Effector CD8-positive, alpha-beta T cell (primary cell): ENCODE results near the gene DCP1B.

Experiments
- DNase-seq: peaks from one replicate; lab custom pipeline; 2025; lab: John Stamatoyannopoulos, UW
- total RNA-seq, 4 experiments: gene quantifications; one replicate each; lab custom pipeline; 2026; lab: John Stamatoyannopoulos, UW

The DCP1B gene
- 20.9 to 37.9 (median 31.2) reads per million in 4 experiments for total RNA-seq

GRCh38 chr12:2004113-2004929 is at the start of gene DCP1B:
Gene DCP1B, minus strand, starts transcription at chr12:2004457. Its CDS starts 26 bp downstream, at chr12:2004431.
- DNase-seq: peak; percentile 83

DNA sequence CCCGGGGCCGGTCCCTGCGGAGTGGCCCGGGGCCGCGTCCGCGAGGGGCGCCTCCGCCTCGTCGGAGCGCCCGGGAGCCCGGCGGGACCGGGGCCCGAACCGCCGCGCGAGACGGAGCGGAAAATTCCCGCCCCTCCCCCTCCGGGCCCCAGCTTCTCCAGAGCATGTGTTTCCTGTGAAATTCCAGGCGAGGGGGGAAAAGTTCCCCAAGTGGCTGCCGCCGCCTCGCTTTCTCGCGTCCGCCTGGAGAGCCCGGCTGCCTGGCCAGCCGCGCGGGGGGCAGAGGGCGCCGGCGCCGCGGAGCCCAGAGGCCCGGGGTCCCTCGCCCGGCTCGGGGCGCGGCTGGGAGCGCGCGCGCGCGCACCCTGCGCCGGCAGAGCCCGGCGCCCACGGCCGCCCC is 49.4 kb upstream of the DCP1B start:
- DNase-seq: no peak

DNA sequence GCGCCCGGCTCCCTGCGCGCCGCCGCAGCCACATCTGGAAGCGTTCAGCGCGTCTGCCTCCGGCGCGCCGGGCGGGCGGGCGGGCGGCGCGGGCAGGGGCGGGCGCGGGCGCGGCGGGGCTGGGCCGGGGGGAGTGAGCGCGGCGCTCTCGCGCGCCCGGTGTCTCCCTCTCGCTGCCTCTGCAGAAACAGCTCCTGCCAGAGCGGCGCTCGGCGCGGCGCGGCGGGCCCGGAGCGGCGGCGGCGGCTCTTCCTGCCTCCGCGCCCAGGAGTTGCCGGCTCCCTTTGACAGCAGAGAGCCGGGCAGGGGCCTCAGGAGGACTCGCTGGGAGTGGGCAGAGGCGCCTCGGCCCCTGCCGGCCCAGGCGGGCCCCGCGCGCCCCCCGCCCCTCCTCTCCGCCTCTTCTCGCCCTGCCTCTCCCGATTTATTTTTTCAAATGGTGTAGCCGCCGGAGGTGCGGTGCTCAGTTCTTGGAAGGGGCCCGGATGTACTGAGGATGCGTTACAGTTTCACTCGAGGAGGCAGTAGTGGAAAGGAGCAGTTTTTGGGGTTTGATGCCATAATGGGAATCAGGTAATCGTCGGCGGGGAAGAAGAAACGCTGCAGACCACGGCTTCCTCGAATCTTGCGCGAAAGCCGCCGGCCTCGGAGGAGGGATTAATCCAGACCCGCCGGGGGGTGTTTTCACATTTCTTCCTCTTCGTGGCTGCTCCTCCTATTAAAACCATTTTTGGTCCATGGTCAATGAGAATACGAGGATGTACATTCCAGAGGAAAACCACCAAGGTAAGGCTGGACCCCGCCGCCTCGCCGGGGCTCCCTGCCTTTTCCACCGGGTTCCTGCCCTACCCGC is 48.8 kb upstream of the DCP1B start, which contains the start of gene CACNA1C:
CACNA1C (plus strand) TSS at position 162 of the 853 bp plus-strand sequence; CDS start at position 738, 576 bp downstream.
- no peak for DNase-seq

DNA sequence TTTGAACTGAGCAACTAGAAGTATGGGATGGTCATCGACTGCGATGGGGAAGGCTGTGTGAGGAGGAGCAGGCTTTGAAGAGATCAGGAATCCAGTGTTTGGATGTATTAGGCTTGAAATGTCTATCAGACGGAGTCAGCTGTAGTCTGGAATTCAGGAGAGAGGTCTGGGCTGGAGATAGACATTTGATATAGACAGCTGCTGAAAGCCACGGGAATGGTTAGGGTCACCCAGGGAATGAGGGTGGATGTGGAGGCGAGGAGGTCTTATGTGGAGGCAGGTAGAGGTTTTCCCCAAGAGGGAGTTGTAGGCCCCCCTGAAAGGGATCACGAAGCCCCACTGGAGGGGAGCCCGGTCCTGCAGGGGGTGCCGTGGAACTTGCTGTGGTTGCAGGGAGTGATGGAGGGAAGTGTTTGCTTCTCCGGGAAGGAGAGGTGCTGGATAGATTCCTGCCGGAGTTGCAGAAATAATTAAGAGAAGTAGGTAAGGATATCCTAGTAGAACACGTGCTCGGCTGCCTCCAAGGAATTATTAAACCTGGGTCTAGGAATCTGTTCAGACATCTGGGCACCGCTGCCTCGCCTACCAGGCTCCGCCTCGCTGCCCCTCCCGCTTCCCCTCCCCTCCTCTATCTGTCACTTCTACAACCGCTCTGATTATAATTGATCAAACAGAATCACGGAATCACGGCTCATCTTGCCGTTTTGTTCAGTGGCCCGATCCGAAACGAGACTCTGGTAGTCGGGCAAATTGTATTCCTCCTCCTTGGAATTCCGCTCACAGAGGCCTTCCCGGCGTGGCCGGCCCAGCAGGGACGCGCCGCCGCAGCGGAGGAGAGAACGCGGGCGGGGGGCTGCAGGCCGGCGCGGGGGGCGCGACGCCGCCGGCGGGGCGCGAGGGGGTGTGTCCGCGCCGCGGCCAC is 47.7 kb upstream of the DCP1B start:
- DNase-seq: no peak

DNA sequence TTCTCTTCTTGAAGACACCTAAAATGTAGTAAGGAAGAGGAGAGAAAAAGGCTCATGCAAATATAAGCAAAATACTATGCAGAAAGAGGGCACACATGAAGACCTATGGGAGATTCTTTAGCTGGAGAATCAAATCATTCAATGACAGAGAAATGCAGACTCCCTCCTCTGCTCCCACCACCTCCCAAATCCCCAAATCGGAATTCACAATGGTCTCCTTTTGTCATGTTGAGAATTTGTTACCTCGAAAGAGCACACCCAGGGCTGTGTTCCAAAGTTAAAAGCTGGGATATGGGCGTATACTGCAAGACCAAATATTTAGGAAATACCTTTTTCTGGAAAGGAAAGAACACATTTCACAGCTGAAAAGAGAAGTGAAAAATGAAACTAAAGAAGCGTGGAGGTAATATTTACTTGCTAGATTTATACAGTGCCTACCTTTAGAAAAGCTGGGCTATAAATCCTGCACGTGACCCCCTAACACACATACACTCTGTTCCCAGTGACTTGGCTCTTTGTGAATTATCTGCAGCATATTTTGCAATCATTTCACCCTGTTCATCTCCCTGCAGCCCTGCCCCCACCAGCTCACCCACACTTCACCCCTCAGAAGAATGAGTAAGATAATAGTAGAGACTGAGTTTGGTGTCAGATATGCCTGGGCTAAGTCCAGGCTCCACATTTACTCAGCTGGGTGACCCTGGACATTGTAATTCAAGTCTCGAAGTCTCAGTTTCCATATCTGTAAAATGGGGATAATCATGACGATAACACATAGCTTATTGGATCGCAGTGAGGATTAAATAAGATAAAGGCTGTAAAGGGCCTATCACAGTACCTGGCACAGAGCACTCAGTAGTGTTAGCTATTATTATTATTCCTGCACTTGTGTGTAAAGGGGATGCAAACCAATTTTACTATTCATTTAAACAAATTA is 45.6 kb upstream of the DCP1B start:
- no peak for DNase-seq

- no peak for DNase-seq
Measured at GRCh38 chr12:2047752-2048151, 43.5 kb upstream of the DCP1B start.

GRCh38 chr12:2046957-2047356 is 42.7 kb upstream of the DCP1B start:
- no peak for DNase-seq

- no peak for DNase-seq
Measured at GRCh38 chr12:2044165-2044564, 39.9 kb upstream of the DCP1B start.

DNA sequence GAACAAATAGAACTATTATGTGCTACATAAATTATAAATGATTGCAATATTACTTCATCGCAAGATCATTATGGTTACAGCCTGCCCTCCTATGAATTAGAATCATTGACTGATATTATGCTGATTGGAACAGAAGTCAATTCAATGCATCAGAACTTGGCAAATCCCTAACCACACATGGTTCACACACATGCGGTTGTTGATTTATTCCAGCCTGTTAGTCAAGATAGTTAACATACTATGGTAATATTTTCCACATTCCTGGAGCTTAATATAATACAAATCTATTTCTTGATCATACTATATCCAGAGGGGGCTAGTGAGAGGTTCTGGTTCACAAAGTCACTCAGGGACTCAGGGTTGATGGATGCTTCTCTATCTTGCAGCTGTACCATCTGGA is 38.8 kb upstream of the DCP1B start:
- DNase-seq: no peak

GRCh38 chr12:2039034-2039433 is 34.8 kb upstream of the DCP1B start:
- DNase-seq: no peak

DNA sequence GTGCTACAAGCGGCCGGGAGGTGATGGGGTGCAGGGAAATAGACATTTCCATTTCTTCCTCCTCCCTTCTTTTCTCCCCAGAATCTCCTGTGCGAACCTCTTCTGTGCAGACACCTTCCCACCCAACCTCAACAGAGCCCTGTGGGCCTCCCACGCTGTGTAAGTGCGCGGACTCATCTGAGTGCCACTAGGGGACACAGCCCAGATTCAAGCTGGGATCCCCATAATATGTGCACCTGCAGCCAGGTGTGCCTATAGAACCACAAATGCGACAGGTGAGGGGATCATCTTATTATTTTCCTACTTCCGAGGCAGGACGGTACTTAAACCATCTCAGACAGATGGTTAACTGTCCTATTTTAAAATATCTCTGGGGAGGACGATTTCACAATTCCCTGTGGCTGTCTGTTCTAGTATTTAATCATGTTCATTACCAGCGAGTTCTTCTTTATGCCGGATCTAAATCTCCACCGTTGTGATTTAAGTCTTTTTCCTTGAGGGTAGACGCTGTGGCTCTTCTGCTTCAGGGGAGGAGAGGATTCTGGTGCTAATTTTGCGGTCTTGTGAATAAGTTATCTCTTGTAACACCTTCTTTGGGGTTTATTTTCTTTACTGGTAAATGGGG is 31.3 kb upstream of the DCP1B start:
- no peak for DNase-seq

GRCh38 chr12:2034633-2035430 is 30.6 kb upstream of the DCP1B start:
- DNase-seq: peak; percentile 67

- no peak for DNase-seq
Measured at GRCh38 chr12:2032506-2032905, 28.2 kb upstream of the DCP1B start.

- no peak for DNase-seq
Measured at GRCh38 chr12:2029851-2030250, 25.6 kb upstream of the DCP1B start.

DNA sequence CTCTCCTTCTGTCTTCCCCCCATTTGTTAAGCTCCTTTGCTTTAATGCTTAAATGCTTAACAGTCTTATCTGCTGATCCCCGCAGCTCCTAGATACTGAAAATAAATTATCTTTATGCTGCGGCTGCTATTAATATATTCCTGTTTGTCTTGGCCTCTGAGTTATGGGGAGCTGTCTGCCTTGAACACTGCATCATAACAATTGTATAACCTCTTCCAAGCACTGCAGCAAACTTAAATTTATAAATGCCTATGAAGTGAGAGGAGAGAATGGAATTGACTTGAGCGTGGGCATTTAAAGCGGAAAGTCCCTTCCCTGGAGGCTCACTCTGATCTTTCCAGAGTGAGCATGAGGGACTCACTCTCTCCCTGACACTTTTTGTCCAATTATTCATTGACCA is 23.1 kb upstream of the DCP1B start:
- DNase-seq: no peak

DNA sequence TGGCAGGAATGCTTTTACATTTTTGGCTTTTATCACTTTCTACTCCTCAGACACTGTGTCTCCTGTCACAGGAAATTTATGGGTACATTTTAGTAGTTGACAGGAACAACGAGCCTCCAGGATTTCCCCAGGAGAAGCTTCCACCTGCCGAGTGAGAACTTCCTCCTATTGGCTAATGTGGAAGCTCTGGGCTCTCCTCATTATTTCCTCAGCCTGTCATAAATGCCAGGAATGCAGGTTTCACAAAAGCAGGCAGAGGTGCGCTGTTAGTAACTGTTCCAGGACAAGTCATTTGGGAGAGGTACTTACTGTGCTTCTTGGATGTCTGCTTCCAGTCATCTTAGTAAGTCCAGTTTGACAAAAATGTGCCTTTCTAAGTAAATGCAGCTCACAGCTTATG is 19.1 kb upstream of the DCP1B start:
- no peak for DNase-seq

- no peak for DNase-seq
Measured at GRCh38 chr12:2020511-2020910, 16.3 kb upstream of the DCP1B start.

DNA sequence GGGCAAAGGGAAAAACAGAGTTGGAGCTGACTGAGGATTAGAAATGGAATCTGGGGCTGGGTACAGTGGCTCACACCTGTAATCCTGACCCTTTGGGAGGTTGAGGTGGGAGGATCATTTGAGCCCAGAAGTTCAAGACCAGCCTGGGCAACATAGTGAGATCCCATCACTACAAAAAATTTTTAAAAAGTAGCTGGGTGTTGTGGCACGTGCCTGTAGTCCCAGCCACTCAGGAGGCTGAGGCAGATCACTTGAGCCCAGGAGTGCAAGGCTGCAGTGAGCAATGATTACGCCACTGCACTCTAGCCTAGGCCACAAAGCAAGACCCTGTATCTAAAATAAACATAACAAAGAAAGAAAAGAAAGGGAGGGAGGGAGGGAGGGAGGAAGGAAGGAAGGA is 14.9 kb upstream of the DCP1B start:
- no peak for DNase-seq

DNA sequence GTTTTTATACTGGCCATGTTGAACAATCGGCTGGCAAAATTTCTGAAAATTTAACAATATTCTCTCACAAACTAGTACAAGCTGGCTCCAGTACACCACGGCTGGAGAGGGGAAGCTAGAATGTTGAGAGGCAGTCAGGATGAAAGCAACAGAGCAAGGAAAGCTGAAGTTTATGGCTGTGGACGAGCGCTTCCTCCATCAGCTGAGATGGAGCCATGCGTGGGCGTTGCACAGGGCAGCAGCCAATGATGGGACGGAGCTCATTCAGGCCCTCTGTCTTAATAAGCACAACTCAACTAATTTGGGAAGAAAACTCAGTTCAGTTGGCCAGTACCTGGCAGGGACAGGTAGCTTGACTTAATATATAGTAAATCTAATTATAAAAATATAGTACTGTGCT is 14.1 kb upstream of the DCP1B start:
- no peak for DNase-seq
